ENCODE results near the gene BPGM.

BPGM gene

GRCh38 chr7:134695321-134695860, 48.7 kb downstream of the BPGM start:
- no peak for DNase-seq (ENCODE audit: low spot score)
- Histone ChIP-seq H3K4ac (ENCODE audit: low read length) (no peak overlapping the region), H3K79me1 (ENCODE audit: low read depth, low read length) (no peaks in the 10 kb centered on the region), H3K27me3 (ENCODE audit: control insufficient read depth in 3 of 3, insufficient read depth in 3 of 3, low read depth in 1 of 3, low read length in 3 of 3) (peaks cover 0 to 17% (median 0%) of the 10 kb centered on the region in 3 experiments), H2AK5ac (ENCODE audit: low read depth, low read length) (no peak overlapping the region), H2BK12ac (ENCODE audit: low read length) (no peak overlapping the region), H3K4me3 (ENCODE audit: low read length in 2 of 2) (no peak overlapping the region), H3K23ac (ENCODE audit: low read depth, low read length, poor library complexity) (no peak overlapping the region), H4K8ac (ENCODE audit: low read depth, low read length) (no peak overlapping the region), H3K36me3 (replicated peaks in 1 of 2; ENCODE audit: control insufficient read depth in 2 of 2, insufficient read depth in 2 of 2, low read length in 2 of 2) (no peaks in the 10 kb centered on the region), H3K9ac (ENCODE audit: low read depth, low read length, poor library complexity) (no peak overlapping the region), H3K4me2 (ENCODE audit: insufficient read depth, low read length, poor library complexity, severe bottlenecking) (no peak overlapping the region), H3K9me3 (replicated peaks in 1 of 2; ENCODE audit: control insufficient read depth in 2 of 2, insufficient read depth in 1 of 2, low read depth in 1 of 2, low read length in 2 of 2) (no peaks in the 10 kb centered on the region), H2BK15ac (ENCODE audit: low read length) (no peak overlapping the region), H3K4me1 (ENCODE audit: control insufficient read depth in 2 of 2, insufficient read depth in 1 of 2, low read depth in 1 of 2, low read length in 2 of 2) (peaks cover 6 to 9% of the 10 kb centered on the region in 2 donors), H4K91ac (ENCODE audit: low read depth, low read length, poor library complexity) (no peak overlapping the region), H3K18ac (ENCODE audit: low read length) (no peak overlapping the region), H2BK120ac (ENCODE audit: low read depth, low read length) (no peak overlapping the region), H2AFZ (ENCODE audit: low read length) (peak overlapping the region; percentile 59), H3K27ac (replicated peaks; ENCODE audit: low read length) (no peak overlapping the region), H2BK5ac (ENCODE audit: low read length) (no peak overlapping the region), H3K14ac (ENCODE audit: low read length) (no peak overlapping the region)
- no CpG with 5 or more reads among the region's 9 CpGs for WGBS, 2 donors (ENCODE audit: extremely low coverage in 2 of 2, insufficient read length in 2 of 2, insufficient replicate concordance in 1 of 2)

- Histone ChIP-seq H2BK5ac (ENCODE audit: low read length) (no peak overlapping the region), H2AFZ (ENCODE audit: low read length) (no peak overlapping the region), H3K4me2 (ENCODE audit: insufficient read depth, low read length, poor library complexity, severe bottlenecking) (no peak overlapping the region), H3K4me3 (ENCODE audit: low read length in 2 of 2) (no peak overlapping the region), H3K27ac (replicated peaks; ENCODE audit: low read length) (no peak overlapping the region), H2BK12ac (ENCODE audit: low read length) (no peak overlapping the region), H3K9ac (ENCODE audit: low read depth, low read length, poor library complexity) (no peak overlapping the region), H2AK5ac (ENCODE audit: low read depth, low read length) (peak overlapping the region; percentile 60), H3K23ac (ENCODE audit: low read depth, low read length, poor library complexity) (no peak overlapping the region), H2BK120ac (ENCODE audit: low read depth, low read length) (no peak overlapping the region), H2BK15ac (ENCODE audit: low read length) (no peak overlapping the region), H3K4me1 (ENCODE audit: control insufficient read depth in 2 of 2, insufficient read depth in 1 of 2, low read depth in 1 of 2, low read length in 2 of 2) (peaks cover 0 to 4% of the 10 kb centered on the region in 2 donors), H3K36me3 (replicated peaks in 1 of 2; ENCODE audit: control insufficient read depth in 2 of 2, insufficient read depth in 2 of 2, low read length in 2 of 2) (no peaks in the 10 kb centered on the region), H3K4ac (ENCODE audit: low read length) (no peak overlapping the region), H3K18ac (ENCODE audit: low read length) (no peak overlapping the region), H3K79me1 (ENCODE audit: low read depth, low read length) (no peaks in the 10 kb centered on the region), H4K8ac (ENCODE audit: low read depth, low read length) (no peak overlapping the region), H4K91ac (ENCODE audit: low read depth, low read length, poor library complexity) (no peak overlapping the region), H3K14ac (ENCODE audit: low read length) (no peak overlapping the region), H3K27me3 (ENCODE audit: control insufficient read depth in 3 of 3, insufficient read depth in 3 of 3, low read depth in 1 of 3, low read length in 3 of 3) (peaks cover 0 to 17% (median 0%) of the 10 kb centered on the region in 3 experiments), H3K9me3 (replicated peaks in 1 of 2; ENCODE audit: control insufficient read depth in 2 of 2, insufficient read depth in 1 of 2, low read depth in 1 of 2, low read length in 2 of 2) (no peaks in the 10 kb centered on the region)
- no CpG with 5 or more reads among the region's 5 CpGs for WGBS, 2 donors (ENCODE audit: extremely low coverage in 2 of 2, insufficient read length in 2 of 2, insufficient replicate concordance in 1 of 2)
- DNase-seq (ENCODE audit: low spot score), result no peak
These were observed 49.6 kb downstream of the BPGM start for GRCh38 chr7:134696261-134696660.

- H3K14ac ChIP-seq (ENCODE audit: low read length), result no peak overlapping the region
- H4K91ac ChIP-seq (ENCODE audit: low read depth, low read length, poor library complexity), result no peak overlapping the region
- peaks cover 0 to 24% (median 0%) of the 10 kb centered on the region in 3 experiments for H3K27me3 ChIP-seq (ENCODE audit: control insufficient read depth in 3 of 3, insufficient read depth in 3 of 3, low read depth in 1 of 3, low read length in 3 of 3)
- H3K9me3 ChIP-seq (replicated peaks in 1 of 2; ENCODE audit: control insufficient read depth in 2 of 2, insufficient read depth in 1 of 2, low read depth in 1 of 2, low read length in 2 of 2), result no peaks in the 10 kb centered on the region
- no CpG with 5 or more reads among the region's 3 CpGs for WGBS, 2 donors (ENCODE audit: extremely low coverage in 2 of 2, insufficient read length in 2 of 2, insufficient replicate concordance in 1 of 2)
- no peaks in the 10 kb centered on the region for H3K79me1 ChIP-seq (ENCODE audit: low read depth, low read length)
- no peak overlapping the region for H2BK120ac ChIP-seq (ENCODE audit: low read depth, low read length)
- H4K8ac ChIP-seq (ENCODE audit: low read depth, low read length), result no peak overlapping the region
- no peak overlapping the region for H3K18ac ChIP-seq (ENCODE audit: low read length)
- H2AK5ac ChIP-seq (ENCODE audit: low read depth, low read length), result no peak overlapping the region
- no peak overlapping the region for H3K4me2 ChIP-seq (ENCODE audit: insufficient read depth, low read length, poor library complexity, severe bottlenecking)
- no peak overlapping the region for H2BK12ac ChIP-seq (ENCODE audit: low read length)
- H2BK5ac ChIP-seq (ENCODE audit: low read length), result no peak overlapping the region
- DNase-seq (ENCODE audit: low spot score), result no peak
- H3K23ac ChIP-seq (ENCODE audit: low read depth, low read length, poor library complexity), result no peak overlapping the region
- no peak overlapping the region for H2AFZ ChIP-seq (ENCODE audit: low read length)
- no peak overlapping the region for H3K27ac ChIP-seq (replicated peaks; ENCODE audit: low read length)
- peaks cover 2 to 7% of the 10 kb centered on the region in 2 donors for H3K4me1 ChIP-seq (ENCODE audit: control insufficient read depth in 2 of 2, insufficient read depth in 1 of 2, low read depth in 1 of 2, low read length in 2 of 2)
- no peak overlapping the region for H3K4me3 ChIP-seq (ENCODE audit: low read length in 2 of 2)
- H3K4ac ChIP-seq (ENCODE audit: low read length), result no peak overlapping the region
- H3K9ac ChIP-seq (ENCODE audit: low read depth, low read length, poor library complexity), result no peak overlapping the region
- no peak overlapping the region for H2BK15ac ChIP-seq (ENCODE audit: low read length)
- H3K36me3 ChIP-seq (replicated peaks in 1 of 2; ENCODE audit: control insufficient read depth in 2 of 2, insufficient read depth in 2 of 2, low read length in 2 of 2), result no peaks in the 10 kb centered on the region
These were observed 50.7 kb downstream of the BPGM start for GRCh38 chr7:134697205-134697886.

GRCh38 chr7:134698481-134698880, 51.8 kb downstream of the BPGM start:
- Histone ChIP-seq H3K4me2 (ENCODE audit: insufficient read depth, low read length, poor library complexity, severe bottlenecking) (no peak overlapping the region), H2BK5ac (ENCODE audit: low read length) (no peak overlapping the region), H3K79me1 (ENCODE audit: low read depth, low read length) (no peaks in the 10 kb centered on the region), H3K14ac (ENCODE audit: low read length) (no peak overlapping the region), H3K18ac (ENCODE audit: low read length) (no peak overlapping the region), H3K4me3 (ENCODE audit: low read length in 2 of 2) (no peak overlapping the region), H2BK15ac (ENCODE audit: low read length) (no peak overlapping the region), H3K36me3 (replicated peaks in 1 of 2; ENCODE audit: control insufficient read depth in 2 of 2, insufficient read depth in 2 of 2, low read length in 2 of 2) (no peaks in the 10 kb centered on the region), H3K4me1 (ENCODE audit: control insufficient read depth in 2 of 2, insufficient read depth in 1 of 2, low read depth in 1 of 2, low read length in 2 of 2) (peaks cover 11 to 12% of the 10 kb centered on the region in 2 donors), H3K4ac (ENCODE audit: low read length) (no peak overlapping the region), H2BK120ac (ENCODE audit: low read depth, low read length) (no peak overlapping the region), H2BK12ac (ENCODE audit: low read length) (no peak overlapping the region), H2AFZ (ENCODE audit: low read length) (no peak overlapping the region), H3K9ac (ENCODE audit: low read depth, low read length, poor library complexity) (no peak overlapping the region), H3K27ac (replicated peaks; ENCODE audit: low read length) (no peak overlapping the region), H4K8ac (ENCODE audit: low read depth, low read length) (no peak overlapping the region), H3K27me3 (ENCODE audit: control insufficient read depth in 3 of 3, insufficient read depth in 3 of 3, low read depth in 1 of 3, low read length in 3 of 3) (peaks cover 0 to 27% (median 0%) of the 10 kb centered on the region in 3 experiments), H2AK5ac (ENCODE audit: low read depth, low read length) (no peak overlapping the region), H3K23ac (ENCODE audit: low read depth, low read length, poor library complexity) (no peak overlapping the region), H3K9me3 (replicated peaks in 1 of 2; ENCODE audit: control insufficient read depth in 2 of 2, insufficient read depth in 1 of 2, low read depth in 1 of 2, low read length in 2 of 2) (no peaks in the 10 kb centered on the region), H4K91ac (ENCODE audit: low read depth, low read length, poor library complexity) (no peak overlapping the region)
- DNase-seq (ENCODE audit: low spot score), result no peak
- no CpG with 5 or more reads among the region's 1 CpG for WGBS, 2 donors (ENCODE audit: extremely low coverage in 2 of 2, insufficient read length in 2 of 2, insufficient replicate concordance in 1 of 2)

Data from neuronal stem cell (in vitro differentiated cells).